ENCODE measurements around the gene STAT3.
"Not testable (repeated sequence)": the region's sequence is repeated elsewhere in the genome, so short reads cannot be mapped to it uniquely, and the experiment has no call there.

Gene STAT3

GRCh38 chr17:42275527-42276358 is 112.5 kb downstream of the STAT3 start:
- DNase-seq: peak; percentile 53
- in situ Hi-C loops (cut with MboI; ENCODE audit: low pct_unique_long_range_greater_than_20kb, low sequenced_read_pairs): no loop called here

DNA sequence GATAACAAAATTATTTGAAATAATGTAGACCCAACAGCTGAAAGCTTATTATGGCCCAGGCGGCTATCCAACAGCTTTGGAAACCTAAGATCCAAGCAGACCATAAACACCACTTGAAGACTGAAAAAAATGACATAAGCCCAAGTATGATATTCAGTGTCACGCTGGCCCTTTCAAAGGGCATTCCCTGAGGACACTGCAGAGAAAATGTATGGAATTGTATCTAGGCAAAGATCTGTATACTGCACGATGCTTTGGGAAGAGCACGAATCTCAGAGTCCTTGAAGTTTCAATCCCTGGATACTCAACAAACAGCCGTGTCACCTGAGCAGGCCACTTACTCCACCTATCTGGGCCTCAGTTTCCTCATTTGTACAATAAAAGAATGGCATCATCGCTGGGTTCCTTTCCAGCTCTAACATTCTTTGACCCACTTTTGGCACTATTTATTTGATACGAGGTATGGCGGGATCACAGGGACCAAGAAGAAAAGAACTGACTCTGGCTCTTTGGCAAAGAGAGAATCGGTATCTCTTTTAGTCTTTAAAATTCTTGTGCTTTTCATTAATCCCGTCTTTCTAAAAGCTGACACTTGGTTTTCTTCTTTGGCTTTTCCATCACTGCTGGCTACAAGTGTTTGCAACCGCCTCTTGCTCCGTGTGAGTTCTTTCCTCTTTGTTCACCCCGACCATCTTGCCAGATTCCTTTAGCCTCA is 113.3 kb downstream of the STAT3 start:
- in situ Hi-C loops (cut with MboI; ENCODE audit: low pct_unique_long_range_greater_than_20kb, low sequenced_read_pairs): no loop called here
- DNase-seq: no peak

DNA sequence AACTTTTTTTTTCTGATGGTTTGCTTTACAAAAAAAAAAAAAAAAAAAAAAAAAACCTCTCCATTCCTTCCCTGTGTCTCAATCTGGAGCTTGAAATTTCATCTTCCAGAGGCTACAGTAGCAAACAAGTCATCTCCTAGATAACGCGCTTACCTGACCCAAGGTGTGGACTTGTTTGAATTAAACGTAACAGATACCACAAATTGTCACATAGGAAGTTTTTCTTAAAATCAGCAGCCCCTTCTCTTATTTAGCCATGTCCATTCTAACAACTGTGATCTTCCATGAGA is 114.0 kb downstream of the STAT3 start:
- in situ Hi-C loops (cut with MboI; ENCODE audit: low pct_unique_long_range_greater_than_20kb, low sequenced_read_pairs): no loop called here
- DNase-seq: no peak

- in situ Hi-C loops (cut with MboI; ENCODE audit: low pct_unique_long_range_greater_than_20kb, low sequenced_read_pairs): no loop called here
- DNase-seq: no peak
Observed at GRCh38 chr17:42273474-42274252, 114.6 kb downstream of the STAT3 start.

DNA sequence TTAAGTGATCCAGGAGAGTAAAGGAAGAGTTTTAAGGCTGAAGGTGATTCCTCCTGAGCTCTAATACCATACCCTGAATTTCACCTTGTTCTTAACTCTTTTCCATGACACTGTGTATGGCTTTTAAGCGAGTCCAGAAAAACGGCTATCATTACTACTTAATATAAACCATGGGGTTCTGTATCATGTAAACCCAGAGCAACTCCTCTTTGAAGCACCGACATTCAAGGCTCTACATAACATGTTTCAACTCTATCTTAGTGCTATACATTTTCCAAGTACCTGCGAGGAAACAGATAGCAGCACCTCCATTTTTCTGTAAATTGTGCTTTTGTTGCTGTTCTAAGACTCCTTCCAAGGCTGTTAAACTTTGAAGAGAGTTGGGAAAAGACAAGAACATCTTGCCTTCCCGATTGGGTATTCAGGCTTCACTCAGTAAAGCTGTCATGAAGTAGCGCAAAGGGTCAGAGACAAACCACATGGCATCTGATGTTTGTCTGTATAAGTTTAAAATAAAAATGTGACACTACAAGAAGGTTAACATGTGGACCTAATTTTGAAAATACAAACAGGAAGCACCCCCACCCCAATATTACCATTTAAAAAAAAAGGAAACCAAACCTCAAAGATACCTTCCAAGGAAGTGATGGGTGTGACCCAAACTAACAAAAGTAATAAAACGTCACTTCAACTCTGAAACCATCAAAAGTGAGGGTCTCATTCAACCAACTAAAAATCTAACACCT is 115.9 kb downstream of the STAT3 start:
- in situ Hi-C loops (cut with MboI; ENCODE audit: low pct_unique_long_range_greater_than_20kb, low sequenced_read_pairs): no loop called here
- DNase-seq: no peak

DNA sequence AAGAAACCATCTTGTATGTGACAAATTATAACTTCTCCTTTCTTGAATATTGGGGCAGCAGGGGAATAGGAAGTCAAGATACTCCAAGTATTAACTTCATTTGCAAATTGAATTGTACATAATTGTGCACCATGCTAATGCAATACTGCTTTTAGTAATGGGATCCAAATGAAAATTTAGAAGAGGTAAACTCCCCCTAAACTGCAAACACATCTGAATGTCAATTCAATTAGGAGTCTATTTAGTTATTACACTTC is 116.5 kb downstream of the STAT3 start:
- no peak for DNase-seq
- in situ Hi-C loops (cut with MboI; ENCODE audit: low pct_unique_long_range_greater_than_20kb, low sequenced_read_pairs): no loop called here

- no peak for DNase-seq
- in situ Hi-C loops (cut with MboI; ENCODE audit: low pct_unique_long_range_greater_than_20kb, low sequenced_read_pairs): no loop called here
Observed at GRCh38 chr17:42271006-42271778, 117.0 kb downstream of the STAT3 start.

GRCh38 chr17:42270596-42270995 is 117.6 kb downstream of the STAT3 start:
- DNase-seq: no peak
- in situ Hi-C loops (cut with MboI; ENCODE audit: low pct_unique_long_range_greater_than_20kb, low sequenced_read_pairs): no loop called here

DNA sequence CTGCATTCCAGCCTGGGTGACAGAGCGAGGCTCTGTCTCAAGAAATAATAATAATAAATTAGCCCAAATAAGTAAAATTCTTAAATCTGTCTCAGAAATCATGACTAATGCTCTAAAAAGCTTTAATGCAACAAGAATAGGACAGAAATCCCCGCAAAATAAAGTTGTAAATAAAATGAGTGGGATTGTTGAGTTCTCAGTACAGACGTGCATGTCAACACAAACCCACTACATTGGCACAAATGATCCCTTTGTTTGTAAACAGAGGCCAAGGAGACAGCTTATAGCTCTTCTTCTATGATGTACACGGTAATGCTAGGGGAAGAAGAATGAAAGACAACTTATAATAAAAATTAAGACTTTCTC is 118.1 kb downstream of the STAT3 start:
- DNase-seq: no peak
- in situ Hi-C loops (cut with MboI; ENCODE audit: low pct_unique_long_range_greater_than_20kb, low sequenced_read_pairs): no loop called here

GRCh38 chr17:42268236-42268635 is 120.0 kb downstream of the STAT3 start:
- in situ Hi-C loops (cut with MboI; ENCODE audit: low pct_unique_long_range_greater_than_20kb, low sequenced_read_pairs): no loop called here

DNA sequence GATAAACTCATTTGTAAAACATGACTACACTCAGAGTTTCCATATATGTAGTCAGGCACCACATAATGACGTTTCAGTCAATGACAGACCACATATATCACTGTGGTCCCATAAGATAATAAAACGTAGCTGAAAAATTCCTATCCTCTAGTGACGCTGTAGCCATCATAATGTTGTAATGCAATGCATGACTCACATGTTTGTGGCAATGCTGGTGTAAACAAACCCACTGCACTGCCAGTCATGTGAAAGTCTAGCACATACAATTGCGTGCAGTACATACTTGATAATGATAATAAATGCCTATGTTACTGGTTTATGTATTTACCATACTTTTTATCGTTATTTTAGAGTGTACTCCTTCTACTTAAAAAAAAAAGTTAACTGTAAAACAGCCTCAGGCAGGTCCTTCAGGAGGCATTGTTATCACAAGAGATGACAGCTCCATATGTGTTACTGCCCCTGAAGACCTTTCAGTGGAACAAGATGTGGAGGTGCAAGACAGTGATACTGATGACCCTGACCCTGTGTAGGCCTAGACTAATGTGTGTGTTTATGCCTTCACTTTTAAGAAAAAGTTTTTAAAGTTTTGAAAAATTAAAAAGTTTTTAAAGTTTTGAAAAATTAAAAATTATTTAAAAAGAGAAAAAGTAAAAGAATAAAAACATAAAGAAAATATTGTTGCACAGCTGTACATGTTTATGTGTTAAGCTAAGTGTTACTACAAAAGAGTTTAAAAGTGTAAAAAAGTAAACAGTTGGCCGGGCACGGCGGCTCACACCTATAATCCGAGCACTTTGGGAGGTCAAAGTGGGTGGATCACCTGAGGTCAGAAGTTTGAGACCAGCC is 121.1 kb downstream of the STAT3 start:
- no peak for DNase-seq
- in situ Hi-C loops (cut with MboI; ENCODE audit: low pct_unique_long_range_greater_than_20kb, low sequenced_read_pairs): no loop called here

More at GRCh38 chr17:42268236-42268635, 120.0 kb downstream of the STAT3 start:
- DNase-seq: no peak

GRCh38 chr17:42266462-42266861 is 121.8 kb downstream of the STAT3 start:
- in situ Hi-C loops (cut with MboI; ENCODE audit: low pct_unique_long_range_greater_than_20kb, low sequenced_read_pairs): no loop called here
- DNase-seq: no peak

GRCh38 chr17:42264366-42264765 is 123.9 kb downstream of the STAT3 start:
- DNase-seq; in situ Hi-C loops (cut with MboI; ENCODE audit: low pct_unique_long_range_greater_than_20kb, low sequenced_read_pairs): not testable (repeated sequence)

Data from KBM-7 (cell line).